ENCODE measurements around the gene UBR7. TPM values are rescaled to one million over a fixed set of nuclear protein-coding genes. Genes with fewer than 3 reads are reported as not detected.
A peak's percentile ranks its signal among the peaks of the same experiment; 100 is the strongest.

UBR7 gene
- total RNA-seq, 4 donors from 2014 or later = 20.2 to 40.2 (median 24.5) TPM

- no peak for TF ChIP-seq CTCF (IDR thresholded peaks at IDR 0.05)
- TF ChIP-seq EP300 (IDR thresholded peaks at IDR 0.05) = no peak
- TF ChIP-seq POLR2A (IDR thresholded peaks at IDR 0.05) = no peak
- Histone ChIP-seq H3K27ac (no peak overlapping the region), H3K36me3 (peaks cover 0 to 33% (median 0%) of the 10 kb centered on the region in 3 donors), H3K9me3 (no peaks in the 10 kb centered on the region), H3K4me1 (peaks cover 0 to 11% (median 0%) of the 10 kb centered on the region in 4 donors), H3K4me3 (no peak overlapping the region), H3K27me3 (no peaks in the 10 kb centered on the region)
- 100% methylated on average over 1 of the region's 1 CpG for WGBS, 2 donors
- DNase-seq (ENCODE audit: low spot score in 2 of 2) = no peak
These were observed 56.4 kb downstream of the UBR7 start for GRCh38 chr14:93263416-93263815.

DNA sequence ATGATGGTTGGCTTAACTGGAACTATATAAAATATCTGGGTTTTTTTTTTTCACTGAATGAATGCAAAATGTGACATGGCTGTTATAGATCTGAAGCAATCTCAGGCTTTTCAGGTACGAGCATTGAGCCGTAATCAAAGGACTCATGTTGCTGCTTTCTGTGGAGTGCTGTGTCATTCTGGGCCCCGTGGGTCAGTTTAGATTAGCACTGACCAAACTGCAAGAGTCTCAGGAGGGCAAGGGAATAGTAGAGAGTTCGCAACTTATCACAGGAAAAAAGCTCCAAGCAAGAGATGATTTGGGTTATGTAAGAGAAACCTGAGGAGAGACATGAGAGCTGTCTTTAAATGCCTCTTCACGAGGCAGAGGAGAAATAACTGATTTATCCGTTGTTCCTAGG lies 59.1 kb downstream of the UBR7 start:
- peaks cover 0 to 26% (median 0%) of the 10 kb centered on the region in 3 donors for H3K36me3 ChIP-seq
- no peak for DNase-seq (ENCODE audit: low spot score in 2 of 2)
- H3K9me3 ChIP-seq = no peaks in the 10 kb centered on the region
- H3K4me1 ChIP-seq = peaks cover 0 to 24% (median 0%) of the 10 kb centered on the region in 4 donors
- no peak for TF ChIP-seq POLR2A (IDR thresholded peaks at IDR 0.05)
- 80 to 85% methylated on average over 6 of the region's 6 CpGs for WGBS, 2 donors
- no peak overlapping the region for H3K4me3 ChIP-seq
- H3K27me3 ChIP-seq = no peaks in the 10 kb centered on the region
- no peak overlapping the region for H3K27ac ChIP-seq

DNA sequence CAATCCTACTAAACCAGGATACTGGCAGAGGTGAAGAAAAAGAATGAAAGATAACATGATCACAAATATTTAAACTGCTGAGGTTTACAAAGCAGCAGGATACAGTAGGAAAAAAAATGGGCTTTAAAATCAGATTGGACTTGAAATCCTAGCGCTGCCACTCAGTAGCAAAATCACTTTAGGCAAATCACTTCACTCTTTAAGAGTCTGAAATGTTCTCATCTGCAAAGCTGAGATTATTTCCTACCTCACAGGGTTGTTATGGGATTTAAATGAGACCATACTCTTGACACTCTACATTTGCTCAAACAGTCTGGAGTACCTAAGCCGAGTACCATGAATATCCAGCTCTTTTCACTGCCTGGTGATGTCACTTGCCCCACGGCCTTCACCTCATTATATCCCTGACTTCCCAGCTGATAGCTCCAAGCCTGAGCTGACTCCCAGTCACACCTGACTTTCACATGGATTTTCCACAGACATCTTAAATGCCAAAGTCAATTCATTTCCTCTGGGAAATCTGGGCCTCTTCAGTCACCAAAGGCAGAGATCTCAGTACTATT lies 60.2 kb downstream of the UBR7 start:
- Histone ChIP-seq H3K27ac (no peak overlapping the region), H3K4me3 (no peak overlapping the region), H3K9me3 (no peaks in the 10 kb centered on the region), H3K27me3 (no peaks in the 10 kb centered on the region), H3K36me3 (peaks cover 0 to 15% (median 0%) of the 10 kb centered on the region in 3 donors), H3K4me1 (peaks cover 0 to 24% (median 0%) of the 10 kb centered on the region in 4 donors)
- WGBS, 2 donors = 84 to 86% methylated on average over 3 of the region's 3 CpGs
- no peak for TF ChIP-seq POLR2A (IDR thresholded peaks at IDR 0.05)
- DNase-seq (ENCODE audit: low spot score in 2 of 2) = no peak

DNA sequence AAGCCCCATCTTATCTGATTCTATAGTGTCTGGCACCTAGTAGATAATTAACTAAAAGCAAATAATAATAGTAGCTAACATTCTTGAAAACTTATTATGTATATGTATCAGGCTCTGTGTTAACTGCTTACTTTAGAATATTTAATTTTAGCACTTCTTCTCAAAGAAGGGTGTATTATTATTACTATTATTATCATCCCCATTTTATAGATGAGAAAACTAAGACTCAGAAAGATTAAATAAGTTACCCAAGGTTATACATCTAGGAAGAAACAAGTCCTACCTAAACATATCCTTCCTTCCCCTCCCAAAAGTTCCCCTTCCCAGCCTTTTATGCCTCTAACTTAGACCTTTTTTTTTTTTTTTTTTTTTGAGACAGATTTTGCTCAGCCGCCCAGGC lies 61.4 kb downstream of the UBR7 start:
- DNase-seq (ENCODE audit: low spot score in 2 of 2) = no peak
- Histone ChIP-seq H3K27ac (no peak overlapping the region), H3K9me3 (no peaks in the 10 kb centered on the region), H3K27me3 (no peaks in the 10 kb centered on the region), H3K4me3 (no peak overlapping the region), H3K4me1 (peaks cover 0 to 24% (median 0%) of the 10 kb centered on the region in 4 donors), H3K36me3 (peaks cover 0 to 3% (median 0%) of the 10 kb centered on the region in 3 donors)
- 94 to 100% methylated on average over 1 of the region's 1 CpG for whole genome bisulfite sequencing, 2 donors
- TF ChIP-seq EP300 (IDR thresholded peaks at IDR 0.05) (no peak), POLR2A (IDR thresholded peaks at IDR 0.05) (no peak), CTCF (IDR thresholded peaks at IDR 0.05) (no peak)

DNA sequence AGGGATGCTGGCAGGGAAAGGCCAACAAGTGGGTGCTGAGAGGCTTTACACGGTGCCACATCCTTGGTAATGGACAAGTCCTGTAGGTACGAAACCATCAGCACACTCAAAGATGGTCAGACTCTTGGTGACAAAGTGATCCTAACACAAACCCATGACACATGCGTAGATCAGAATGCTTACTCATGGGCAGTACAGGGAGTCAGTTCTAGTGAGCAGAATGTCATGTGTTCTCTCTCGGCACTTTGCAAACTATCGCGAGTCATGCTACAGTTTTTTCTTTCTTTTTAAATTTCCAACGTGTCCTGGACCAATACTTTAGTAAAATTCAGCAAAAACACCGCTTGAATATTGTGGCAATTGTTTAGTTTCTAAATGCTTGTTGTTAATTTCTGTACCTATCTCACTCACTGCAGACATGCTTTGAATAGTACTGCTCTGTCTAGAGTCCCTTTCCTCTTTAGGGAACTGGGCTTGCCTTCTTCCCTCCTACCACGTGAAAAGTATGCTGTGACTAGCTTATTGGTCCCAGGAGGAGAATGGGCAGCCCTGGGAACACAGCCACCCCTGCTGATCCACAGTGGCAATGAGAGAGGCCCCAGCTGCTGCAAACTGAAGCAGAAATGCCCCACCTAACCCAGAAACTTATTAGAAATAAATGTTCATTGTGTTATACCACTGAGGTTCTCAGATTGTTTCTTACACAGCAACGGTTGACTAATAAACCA lies 62.4 kb downstream of the UBR7 start:
- H3K4me1 ChIP-seq = peaks cover 0 to 24% (median 0%) of the 10 kb centered on the region in 4 donors
- H3K36me3 ChIP-seq = peaks cover 0 to 10% (median 0%) of the 10 kb centered on the region in 3 donors
- H3K27ac ChIP-seq = peak overlapping the region in 1 of 4 donors; percentile 55
- H3K27me3 ChIP-seq = no peaks in the 10 kb centered on the region
- H3K9me3 ChIP-seq = no peaks in the 10 kb centered on the region
- 70 to 72% methylated on average over 10 of the region's 10 CpGs for WGBS, 2 donors
- no peak for DNase-seq (ENCODE audit: low spot score in 2 of 2)
- TF ChIP-seq POLR2A (IDR thresholded peaks at IDR 0.05) = no peak
- no peak for TF ChIP-seq CTCF (IDR thresholded peaks at IDR 0.05)
- no peak for TF ChIP-seq EP300 (IDR thresholded peaks at IDR 0.05)
- no peak overlapping the region for H3K4me3 ChIP-seq

GRCh38 chr14:93271111-93271510 lies 64.1 kb downstream of the UBR7 start:
- Histone ChIP-seq H3K27ac (no peak overlapping the region), H3K4me3 (no peak overlapping the region), H3K36me3 (peaks cover 0 to 10% (median 0%) of the 10 kb centered on the region in 3 donors), H3K27me3 (no peaks in the 10 kb centered on the region), H3K4me1 (peaks cover 0 to 24% (median 0%) of the 10 kb centered on the region in 4 donors), H3K9me3 (no peaks in the 10 kb centered on the region)
- TF ChIP-seq EP300 (IDR thresholded peaks at IDR 0.05) (no peak), CTCF (IDR thresholded peaks at IDR 0.05) (no peak)
- WGBS, 2 donors = 51 to 59% methylated on average over 6 of the region's 6 CpGs
- DNase-seq (ENCODE audit: low spot score in 2 of 2) = no peak

All from tibial nerve (tissue), 4 donors.